Activated naive CD8-positive, alpha-beta T cell treated with anti-CD3 and anti-CD28 coated beads, Interleukin-2, amount 10 ng/mL, durations not matched to agents 7 days and 5 days (primary cell): Measurements from ENCODE around the gene NPIPA7. TPM values are rescaled to one million over a fixed set of nuclear protein-coding genes. Genes with fewer than 3 reads are reported as not detected.

Experiments
- microRNA-seq: library from miRNA; unstranded; fragments of <30 nt; microRNA quantifications from one replicate; pipeline ENCODE4 v1.2.0, GENCODE V29; 2022
- total RNA-seq, 2 experiments: library from RNA; stranded (reverse); gene quantifications; one replicate each; pipeline ENCODE4 v1.2.3, GENCODE V29; 2021

Gene NPIPA7
- total RNA-seq, 2 experiments from 2014 or later = 12.0 to 12.6 TPM

Small RNA genes within 50 kb of the gene (microRNA-seq; reads per million reads assigned to microRNA genes)
- gene MIR6511A3 (not detected), gene MIR6770-2 (not detected)

Other genes starting within 250 kb of the NPIPA7 start
- gene ABCC6, start 155.6 kb upstream of the NPIPA7 start, total RNA-seq = not detected
- 10 to 100 TPM; 24.4 to 29.3 TPM for gene NOMO3, start 146.6 kb upstream of the NPIPA7 start, total RNA-seq